A673 (cell line): ENCODE measurements around the gene ERBIN. TPM values are rescaled to one million over a fixed set of nuclear protein-coding genes. Genes with fewer than 3 reads are reported as not detected.

Experiments used
- BruUV-seq: library from RNA; stranded (reverse); fragments of 400-500 nt; replicated peaks from 2 replicates; lab custom pipeline; 2021; lab: Mats Ljungman, UMichigan
- CTCF ChIA-PET: fragments of 300-600 bp; sonication (Branson Sonifier 250); formaldehyde crosslinking; loops from one replicate; lab custom pipeline; 2022; ENCODE audit warnings: antibody characterized with exemption; lab: Charles Lee
- POLR2A ChIA-PET: fragments of 300-600 bp; sonication (Branson Sonifier 250); formaldehyde crosslinking; loops from one replicate; lab custom pipeline; 2022; ENCODE audit warnings: antibody characterized with exemption; ENCODE audit not compliant: low non-redundant PET; lab: Charles Lee
- DNase-seq: peaks from one replicate; pipeline ENCODE4 v3.0.0-alpha.2; 2015; ENCODE audit warnings: low spot score
- H3K27ac ChIP-seq: fragments of 200-600 bp; sonication (generic); 2 replicates; pipeline ENCODE4 v1.5.1; 2016; ENCODE audit warnings: mixed run types, low read depth, mild to moderate bottlenecking, mixed read lengths, antibody characterized with exemption, low read length; ENCODE audit not compliant: poor library complexity, severe bottlenecking
- H3K27me3 ChIP-seq: fragments of 200-600 bp; sonication (generic); replicated peaks from 2 replicates; pipeline ENCODE4 v1.6.1; 2017; ENCODE audit warnings: mixed run types, low read depth, mild to moderate bottlenecking, mixed read lengths, antibody characterized with exemption, low read length; ENCODE audit not compliant: insufficient read depth, poor library complexity
- H3K36me3 ChIP-seq: fragments of 200-600 bp; sonication (generic); 2 replicates; pipeline ENCODE4 v1.6.1; 2016; ENCODE audit warnings: mixed run types, mild to moderate bottlenecking, mixed read lengths, antibody characterized with exemption, low read length; ENCODE audit not compliant: insufficient read depth, poor library complexity, severe bottlenecking
- H3K4me1 ChIP-seq: fragments of 200-600 bp; sonication (generic); 2 replicates; pipeline ENCODE4 v1.6.1; 2017; ENCODE audit warnings: mixed run types, mild to moderate bottlenecking, mixed read lengths, antibody characterized with exemption, low read length; ENCODE audit not compliant: insufficient read depth, poor library complexity, severe bottlenecking
- H3K4me3 ChIP-seq: fragments of 200-600 bp; sonication (generic); 2 replicates; pipeline ENCODE4 v1.5.1; 2016; ENCODE audit warnings: low read depth, mixed run types, mild to moderate bottlenecking, mixed read lengths, low read length; ENCODE audit not compliant: poor library complexity, severe bottlenecking
- H3K9me3 ChIP-seq: fragments of 200-600 bp; sonication (generic); 2 replicates; pipeline ENCODE4 v1.6.1; 2016; ENCODE audit warnings: mixed run types, low read depth, mild to moderate bottlenecking, mixed read lengths, antibody characterized with exemption, low read length; ENCODE audit not compliant: poor library complexity, severe bottlenecking
- EZH2 ChIP-seq: fragments of 200-600 bp; sonication (generic); IDR thresholded peaks from 2 replicates; pipeline ENCODE4 v1.6.1; 2017; ENCODE audit warnings: borderline replicate concordance, low read depth, mild to moderate bottlenecking, mixed read lengths, antibody characterized with exemption, low read length; ENCODE audit not compliant: poor library complexity, severe bottlenecking
- intact Hi-C: fragments of 100-400 bp; cut with micrococcal nuclease; formaldehyde crosslinking; loops from one replicate; pipeline ENCODE4 v1.10.0; 2022; ENCODE audit not compliant: unreplicated experiment
- total RNA-seq: library from RNA; stranded (reverse); gene quantifications from 2 replicates; pipeline ENCODE4 v1.2.3, GENCODE V29; 2021
- TF ChIP-seq, protein P1 (sequence below): fragments of 300-800, 200-600 bp; sonication (generic); conservative IDR thresholded peaks from 2 replicates; pipeline ENCODE4 v1.5.1; 2017; ENCODE audit warnings: low read depth, mild to moderate bottlenecking, antibody characterized with exemption, low read length, moderate library complexity, mixed read lengths

ERBIN gene
- total RNA-seq, 1 experiment from 2014 or later: 47.5 TPM

DNA sequence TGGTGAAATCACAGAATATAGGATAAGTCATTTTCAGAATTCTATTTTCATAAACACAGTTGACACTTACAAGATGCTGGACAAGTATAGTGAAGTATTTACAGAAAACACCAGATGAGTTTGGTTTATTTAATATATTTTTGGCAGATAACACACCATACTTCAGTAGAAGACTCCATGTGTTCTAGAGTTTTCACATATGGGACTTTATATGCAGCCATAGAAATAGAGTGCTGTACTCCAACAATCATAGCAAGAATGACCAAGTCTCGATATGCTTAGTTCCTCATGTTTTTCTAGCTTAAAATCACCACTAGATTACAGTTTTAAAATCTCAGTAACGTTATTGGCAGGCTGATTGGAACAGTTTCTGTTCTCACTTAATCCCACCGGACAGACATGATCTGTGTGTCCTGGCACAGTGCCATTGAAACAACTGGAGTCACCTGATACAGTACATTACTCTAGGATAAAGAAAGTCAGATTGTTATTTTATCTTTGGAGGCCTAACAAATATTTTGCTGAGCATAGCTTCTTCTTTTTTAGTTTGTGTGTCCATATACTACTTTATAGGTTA lies 45.8 kb upstream of the ERBIN start:
- no TSS peak for BruUV-seq
- ChIA-PET CTCF (no interaction called here), POLR2A (no interaction called here)
- Histone ChIP-seq H3K27ac (no peak overlapping the region), H3K27me3 (no peaks in the 10 kb centered on the region), H3K9me3 (no peaks in the 10 kb centered on the region), H3K4me3 (no peak overlapping the region), H3K36me3 (no peaks in the 10 kb centered on the region), H3K4me1 (no peaks in the 10 kb centered on the region)
- intact Hi-C loops: no loop called here
- no peak for DNase-seq
- TF ChIP-seq, protein P1, sequence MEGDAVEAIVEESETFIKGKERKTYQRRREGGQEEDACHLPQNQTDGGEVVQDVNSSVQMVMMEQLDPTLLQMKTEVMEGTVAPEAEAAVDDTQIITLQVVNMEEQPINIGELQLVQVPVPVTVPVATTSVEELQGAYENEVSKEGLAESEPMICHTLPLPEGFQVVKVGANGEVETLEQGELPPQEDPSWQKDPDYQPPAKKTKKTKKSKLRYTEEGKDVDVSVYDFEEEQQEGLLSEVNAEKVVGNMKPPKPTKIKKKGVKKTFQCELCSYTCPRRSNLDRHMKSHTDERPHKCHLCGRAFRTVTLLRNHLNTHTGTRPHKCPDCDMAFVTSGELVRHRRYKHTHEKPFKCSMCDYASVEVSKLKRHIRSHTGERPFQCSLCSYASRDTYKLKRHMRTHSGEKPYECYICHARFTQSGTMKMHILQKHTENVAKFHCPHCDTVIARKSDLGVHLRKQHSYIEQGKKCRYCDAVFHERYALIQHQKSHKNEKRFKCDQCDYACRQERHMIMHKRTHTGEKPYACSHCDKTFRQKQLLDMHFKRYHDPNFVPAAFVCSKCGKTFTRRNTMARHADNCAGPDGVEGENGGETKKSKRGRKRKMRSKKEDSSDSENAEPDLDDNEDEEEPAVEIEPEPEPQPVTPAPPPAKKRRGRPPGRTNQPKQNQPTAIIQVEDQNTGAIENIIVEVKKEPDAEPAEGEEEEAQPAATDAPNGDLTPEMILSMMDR: no peak
- no peak for TF ChIP-seq EZH2

DNA sequence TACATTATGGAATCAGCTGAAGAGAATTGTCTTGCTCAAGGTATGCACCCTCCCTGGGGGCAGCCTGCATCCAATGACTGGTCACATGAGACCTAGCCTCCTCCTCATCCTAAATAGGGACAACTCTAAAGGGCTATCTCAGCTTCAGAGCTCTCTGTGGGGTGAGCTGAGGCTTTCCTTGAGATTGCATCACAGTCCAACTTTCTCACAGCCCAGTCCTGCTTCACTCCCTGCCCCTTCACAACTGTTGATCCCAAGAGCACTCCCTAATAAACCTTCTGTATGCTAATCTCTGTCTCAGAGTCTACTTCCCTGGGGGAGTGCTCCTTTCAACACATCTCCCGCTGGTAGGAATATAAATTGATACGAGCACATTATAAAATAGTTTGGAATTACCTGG lies 44.1 kb upstream of the ERBIN start:
- H3K4me1 ChIP-seq: no peaks in the 10 kb centered on the region
- no peaks in the 10 kb centered on the region for H3K27me3 ChIP-seq
- no peaks in the 10 kb centered on the region for H3K9me3 ChIP-seq
- TF ChIP-seq EZH2: no peak
- TF ChIP-seq, protein P1: no peak
- intact Hi-C loops: no loop called here
- ChIA-PET CTCF (no interaction called here), POLR2A (no interaction called here)
- no peak for DNase-seq
- no peaks in the 10 kb centered on the region for H3K36me3 ChIP-seq
- no TSS peak for BruUV-seq
- no peak overlapping the region for H3K4me3 ChIP-seq
- no peak overlapping the region for H3K27ac ChIP-seq

DNA sequence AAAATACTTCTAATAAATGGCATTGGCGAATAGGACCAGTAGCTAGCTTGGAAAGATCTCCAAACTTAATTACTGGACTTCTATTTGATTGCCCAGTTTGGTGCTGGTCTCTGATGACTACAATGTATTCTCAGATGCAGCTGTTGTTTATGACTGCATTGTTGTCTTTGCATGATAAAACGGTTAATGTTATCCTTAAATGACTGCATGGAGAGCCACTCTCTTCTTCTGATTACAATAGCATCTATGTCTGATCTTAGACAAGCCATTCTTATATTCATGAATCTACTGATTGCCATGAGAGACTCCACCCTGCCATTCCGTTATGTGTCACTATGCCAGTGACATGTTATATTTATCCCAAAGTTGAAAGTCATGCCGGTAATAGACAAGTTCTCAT lies 42.9 kb upstream of the ERBIN start:
- CTCF ChIA-PET: no interaction called here
- H3K36me3 ChIP-seq: no peaks in the 10 kb centered on the region
- intact Hi-C loops: no loop called here
- H3K27me3 ChIP-seq: no peaks in the 10 kb centered on the region
- TF ChIP-seq, protein P1: no peak
- no peak for TF ChIP-seq EZH2
- DNase-seq: no peak
- H3K27ac ChIP-seq: no peak overlapping the region
- H3K4me1 ChIP-seq: no peaks in the 10 kb centered on the region
- POLR2A ChIA-PET: no interaction called here
- no peak overlapping the region for H3K4me3 ChIP-seq
- no peaks in the 10 kb centered on the region for H3K9me3 ChIP-seq
- BruUV-seq: no TSS peak
